Tongue (tissue), 2 donors: ENCODE data around the gene AR. TPM values are rescaled to one million over a fixed set of nuclear protein-coding genes. Genes with fewer than 3 reads are reported as not detected.
"Not testable (repeated sequence)": the region's sequence is repeated elsewhere in the genome, so short reads cannot be mapped to it uniquely, and the experiment has no call there.

Experiments
- DNase-seq: peaks from one replicate; pipeline ENCODE4 v3.0.0-alpha.2; 2015
- total RNA-seq: library from RNA; depleted of rRNA; stranded (reverse); fragments of >200 nt; gene quantifications from one replicate; pipeline ENCODE4 v1.2.3, GENCODE V29; 2014

Gene AR
- total RNA-seq, 1 donor from 2014 or later, result 9.3 TPM

DNA sequence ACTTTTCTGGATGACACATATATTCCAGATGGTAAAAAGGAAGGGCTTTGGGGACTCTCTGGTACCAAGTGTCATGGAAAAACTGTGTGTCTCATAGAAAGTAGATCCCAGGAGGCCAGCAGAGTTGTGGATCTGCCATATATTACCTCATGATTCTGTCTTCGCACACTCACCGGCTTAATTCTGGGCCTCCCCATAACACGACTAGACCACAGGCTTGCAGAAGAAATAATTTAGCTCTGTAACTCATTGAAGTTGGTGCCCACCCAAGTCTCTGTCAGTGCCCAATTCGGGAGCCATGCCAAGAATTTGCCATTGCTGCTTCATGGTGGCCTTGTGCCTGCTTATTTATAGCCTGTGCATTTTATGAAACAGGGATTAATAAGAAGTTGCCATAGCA is 104.5 kb downstream of the AR start:
- DNase-seq, result no peak

DNA sequence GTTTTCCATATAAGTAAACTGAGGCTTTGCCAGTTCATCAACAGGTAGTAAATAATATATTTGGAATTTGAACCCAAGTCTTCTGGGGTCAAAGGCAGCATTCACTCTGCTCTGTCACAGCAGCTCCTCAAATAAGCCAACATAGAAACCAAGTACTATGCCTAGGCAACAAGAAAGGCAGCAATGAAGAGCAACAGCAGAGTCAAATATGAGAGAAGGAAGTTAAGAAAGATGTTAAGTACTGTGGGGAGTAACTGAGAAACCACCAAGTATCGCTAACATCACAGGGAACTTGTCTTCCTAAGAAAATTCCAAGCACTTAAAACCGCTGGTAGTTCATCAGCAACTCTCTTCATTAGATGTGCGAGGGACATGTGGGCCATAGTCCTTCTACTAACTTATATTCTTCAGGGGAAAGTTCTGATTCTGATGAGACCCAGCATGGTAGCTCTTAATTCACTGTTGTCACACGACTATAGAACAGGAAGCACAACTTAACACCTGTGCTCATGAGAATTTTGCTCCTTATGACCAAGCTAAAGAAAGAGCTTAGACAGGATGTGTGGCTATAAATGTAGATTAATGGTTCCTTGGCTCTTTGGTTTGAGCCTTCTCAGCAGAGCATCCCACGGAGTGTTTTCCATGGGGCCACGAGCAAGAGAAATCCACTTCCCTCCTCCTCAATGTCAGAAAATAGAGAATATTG is 107.8 kb downstream of the AR start:
- DNase-seq, result no peak

DNA sequence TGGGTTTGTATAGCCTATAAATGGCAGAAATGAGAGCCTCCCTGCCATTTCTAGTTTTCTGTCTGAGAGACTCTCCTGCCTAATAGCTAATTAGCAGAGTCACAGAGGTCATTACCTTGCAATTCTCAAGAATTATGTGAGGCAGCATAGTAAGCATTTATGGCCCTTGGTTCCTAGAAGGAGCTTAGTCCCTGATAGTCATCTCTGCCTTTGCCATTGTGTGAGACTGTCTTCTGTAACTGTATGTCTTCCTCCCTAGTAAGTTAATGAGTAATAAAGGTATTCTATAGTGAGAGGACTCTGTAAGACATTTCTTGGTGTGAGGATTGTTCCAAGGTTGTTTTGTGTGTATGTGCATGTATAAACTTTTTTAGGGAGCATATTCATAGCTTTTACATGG is 108.7 kb downstream of the AR start:
- no peak for DNase-seq

DNA sequence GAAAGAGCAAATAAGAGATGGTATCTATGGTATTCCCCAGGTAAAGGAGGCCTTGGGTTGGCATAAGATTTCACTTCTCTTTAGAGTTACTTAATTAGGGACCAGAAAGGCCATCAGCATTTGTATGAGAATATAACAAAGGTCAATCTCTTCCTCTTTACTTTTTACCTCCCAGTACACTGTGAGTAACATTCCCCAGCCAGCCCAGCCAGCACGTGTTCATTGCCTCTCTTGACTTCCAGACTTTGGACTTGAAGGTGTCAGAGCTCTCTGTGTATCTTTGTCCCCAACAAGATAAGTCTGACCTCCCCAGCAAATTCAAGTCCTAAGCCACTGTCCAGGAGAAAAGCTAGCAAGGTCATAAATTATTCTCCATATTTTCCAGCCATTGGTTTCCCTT is 110.5 kb downstream of the AR start:
- DNase-seq, result no peak

DNA sequence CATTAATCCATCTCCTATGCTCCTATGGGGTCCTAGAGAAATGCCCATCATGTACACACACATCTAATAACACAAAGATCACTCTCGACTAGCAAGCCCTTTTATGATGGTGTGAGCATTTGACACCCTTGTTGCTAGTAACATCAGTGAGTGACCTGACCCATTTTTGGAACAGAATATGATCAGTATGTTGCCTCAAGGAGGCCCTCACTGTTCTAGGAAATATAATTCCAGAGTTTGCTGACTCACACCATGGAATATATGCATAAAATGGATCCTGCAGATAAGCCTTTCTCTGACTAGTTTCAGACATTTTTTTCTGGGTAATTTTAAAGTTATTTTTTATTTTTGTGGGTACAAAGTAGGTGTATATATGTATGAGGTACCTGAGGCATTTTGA is 121.8 kb downstream of the AR start:
- no peak for DNase-seq

DNA sequence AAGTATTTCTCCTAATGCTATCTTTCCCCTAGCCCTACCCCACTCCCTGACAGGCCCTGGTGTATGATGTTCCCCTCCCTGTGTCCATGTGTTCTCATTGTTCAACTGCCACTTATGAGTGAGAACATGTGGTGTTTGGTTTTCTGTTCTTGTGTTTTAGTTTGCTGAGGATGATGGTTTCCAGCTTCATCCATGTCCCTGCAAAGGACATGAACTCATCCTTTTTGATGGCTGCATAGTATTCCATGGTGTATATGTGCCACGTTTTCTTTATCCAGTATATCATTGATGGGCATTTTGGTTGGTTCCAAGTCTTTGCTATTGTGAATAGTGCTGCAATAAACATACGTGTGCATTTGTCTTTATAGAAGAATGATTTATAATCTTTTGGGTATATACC is 126.9 kb downstream of the AR start:
- not testable (repeated sequence) for DNase-seq

DNA sequence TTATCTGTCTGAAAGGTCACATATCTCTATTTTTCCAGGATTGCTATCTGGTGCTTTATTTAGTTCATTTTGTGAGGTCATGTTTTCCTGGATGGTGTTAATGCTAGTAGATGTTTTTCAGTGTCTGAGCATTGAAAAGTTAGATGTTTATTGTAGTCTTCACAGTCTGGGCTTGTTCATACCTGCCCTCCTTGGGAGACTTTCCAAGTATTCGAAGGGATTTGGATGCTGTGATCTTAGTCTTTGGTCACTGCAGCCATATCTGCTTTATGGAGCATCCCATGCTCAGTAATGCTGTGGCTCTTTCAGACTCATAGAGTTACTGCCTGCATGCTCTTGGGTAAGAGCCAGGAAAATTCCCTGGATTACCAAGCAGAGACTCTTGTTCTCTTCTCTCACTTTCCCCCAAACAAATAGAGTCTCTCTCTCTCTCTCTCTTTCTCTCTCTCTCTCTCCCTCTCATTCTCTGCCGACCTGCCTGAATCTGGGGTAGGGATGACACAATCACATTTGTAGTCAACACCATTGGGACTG is 130.0 kb downstream of the AR start:
- DNase-seq, result no peak

DNA sequence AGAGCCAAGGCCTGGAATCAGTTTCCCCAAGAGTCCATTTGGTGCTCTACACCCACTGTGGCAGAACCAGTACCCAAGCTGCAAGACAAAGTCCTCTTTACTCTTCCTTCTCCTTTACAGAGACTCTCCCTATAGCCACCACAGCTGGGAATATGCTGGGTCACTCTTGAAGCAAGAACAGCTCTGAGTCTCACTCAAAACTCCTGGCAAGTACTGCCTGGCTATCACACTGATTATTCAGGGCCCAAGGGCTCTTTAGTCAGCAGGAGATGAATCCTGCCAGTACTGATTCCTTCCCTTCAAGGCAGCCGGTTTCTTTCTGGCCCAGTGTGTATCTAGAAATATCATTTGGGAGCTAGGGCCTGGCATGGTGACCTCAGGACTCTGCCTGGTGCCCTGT is 130.9 kb downstream of the AR start:
- DNase-seq, result no peak

DNA sequence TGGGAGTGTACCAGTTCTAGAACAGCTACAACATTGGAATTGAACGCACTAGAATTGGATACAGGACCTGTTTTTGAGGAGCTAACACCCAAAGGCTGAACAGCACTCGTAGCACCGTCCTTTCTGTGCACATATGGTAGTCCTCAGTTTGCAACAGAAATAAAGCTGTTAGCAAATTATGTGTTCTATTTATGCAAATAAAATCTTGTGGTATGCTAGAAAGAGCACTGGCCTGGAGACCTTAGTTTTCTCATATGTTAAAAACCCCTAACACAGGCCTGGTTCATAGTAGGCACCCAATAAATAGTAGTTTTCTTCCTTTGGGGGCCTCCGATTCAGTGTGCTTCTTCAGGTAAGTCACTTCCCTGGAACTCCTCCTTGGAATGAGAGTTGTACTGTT is 140.3 kb downstream of the AR start:
- no peak for DNase-seq

DNA sequence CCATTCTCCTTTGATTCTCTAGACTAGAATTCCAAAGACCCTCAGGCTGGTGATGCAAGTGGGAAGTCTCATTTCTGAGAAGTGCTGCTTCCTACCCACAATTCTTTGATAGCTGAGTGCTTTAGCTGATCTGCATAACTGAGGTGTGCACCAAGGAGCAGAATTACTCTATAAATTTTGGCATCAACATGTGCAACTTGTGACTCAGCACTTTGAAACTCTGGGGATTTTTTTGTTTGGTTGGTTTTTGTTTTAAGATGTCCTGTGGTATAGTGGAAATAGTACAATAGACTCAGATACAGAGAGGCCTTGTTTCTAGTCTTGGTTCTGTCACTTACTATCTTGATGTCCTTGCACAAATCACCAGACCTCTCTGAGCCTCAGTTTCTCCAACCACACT is 148.4 kb downstream of the AR start:
- no peak for DNase-seq

DNA sequence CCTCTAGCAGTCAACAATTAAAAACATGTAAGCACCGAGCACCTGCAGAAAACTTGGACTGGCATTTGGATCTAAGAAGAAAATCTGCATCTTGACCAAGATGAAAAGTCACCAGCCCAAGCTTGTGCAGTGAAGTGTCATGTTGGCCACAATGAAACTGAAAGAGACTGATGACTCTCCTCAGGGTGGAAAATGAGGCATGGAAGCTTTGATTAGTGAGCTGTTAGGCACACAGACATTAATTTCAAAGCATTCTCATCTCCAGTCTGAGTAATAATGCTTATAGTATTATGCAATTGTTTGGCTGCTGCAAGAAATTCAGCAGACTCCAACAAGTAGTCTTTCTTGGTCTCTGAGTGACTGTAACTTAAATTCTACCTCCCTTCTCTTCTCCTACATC is 150.1 kb downstream of the AR start:
- no peak for DNase-seq

DNA sequence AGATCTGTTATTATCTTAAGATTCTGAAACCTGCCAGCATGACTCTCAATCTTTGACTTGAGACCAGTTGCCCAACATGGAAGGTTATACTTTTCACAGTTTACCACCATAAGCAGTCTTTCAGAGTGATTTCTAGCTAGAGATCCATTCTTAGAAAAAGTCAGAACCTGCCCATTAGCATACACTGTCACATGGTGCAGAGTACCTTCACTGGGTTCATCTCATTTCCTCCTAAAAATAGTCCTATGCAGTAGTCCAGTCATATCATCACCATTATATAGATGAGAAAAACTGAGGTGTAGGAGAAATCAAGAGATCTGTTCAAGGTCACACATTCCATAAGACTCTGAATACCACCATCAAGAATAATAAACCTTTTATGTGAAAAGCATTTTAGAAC is 153.6 kb downstream of the AR start:
- DNase-seq, result no peak

DNA sequence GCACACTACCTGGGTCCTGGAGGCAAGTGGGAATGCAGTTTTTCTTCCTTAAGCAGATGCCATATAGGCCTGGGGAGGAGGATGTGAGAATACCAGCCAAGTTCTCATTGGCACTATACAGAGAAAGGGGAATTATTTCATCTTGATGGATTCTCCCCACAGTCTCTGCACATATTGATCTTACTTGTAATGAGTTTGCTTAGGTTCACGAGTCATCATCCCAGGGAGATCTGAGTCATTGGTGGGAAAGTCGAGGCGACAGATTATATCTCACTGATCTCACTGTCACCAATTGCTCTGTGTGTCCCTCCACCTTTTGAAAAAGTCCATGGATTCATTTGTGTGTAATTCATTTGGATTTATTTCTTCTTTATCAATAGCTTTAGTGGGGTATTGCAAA is 156.8 kb downstream of the AR start:
- no peak for DNase-seq

DNA sequence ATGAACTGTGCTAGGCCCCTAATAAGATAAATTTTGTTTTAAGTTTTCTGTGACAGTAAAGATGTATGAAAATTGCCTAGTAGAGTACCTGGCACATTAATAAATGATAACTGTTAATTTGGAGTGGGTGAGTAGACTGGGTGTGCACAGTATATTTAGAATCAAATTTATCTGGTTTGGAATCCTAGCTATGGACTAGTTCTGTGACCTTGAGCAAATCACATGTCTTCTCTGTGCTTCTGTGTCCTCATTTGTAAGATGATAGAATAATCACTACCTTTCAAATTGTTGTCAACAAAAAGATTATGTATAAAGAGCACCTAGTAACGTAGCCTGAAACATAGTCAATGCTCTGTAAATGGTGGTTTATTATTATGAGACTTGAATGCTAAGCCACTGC is 170.2 kb downstream of the AR start:
- DNase-seq, result no peak

DNA sequence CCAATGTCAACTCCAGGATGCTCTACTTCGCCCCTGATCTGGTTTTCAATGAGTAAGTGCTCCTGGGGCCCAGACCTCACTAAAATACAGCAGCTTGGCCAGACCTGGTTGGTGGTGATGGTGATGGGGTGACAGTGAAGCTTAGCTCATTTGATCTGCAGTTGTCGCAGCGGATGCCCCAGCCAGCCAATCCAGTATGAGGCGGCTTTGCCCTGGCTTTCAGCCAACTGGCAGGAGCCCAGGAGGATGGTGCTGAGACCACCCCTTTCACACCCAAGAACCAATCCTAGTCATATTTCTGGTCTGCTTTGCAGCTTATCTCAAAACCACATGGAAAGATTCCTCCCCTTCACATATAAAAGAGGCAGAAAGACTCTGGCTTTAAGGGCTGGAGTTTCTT is 173.8 kb downstream of the AR start:
- DNase-seq, result no peak

DNA sequence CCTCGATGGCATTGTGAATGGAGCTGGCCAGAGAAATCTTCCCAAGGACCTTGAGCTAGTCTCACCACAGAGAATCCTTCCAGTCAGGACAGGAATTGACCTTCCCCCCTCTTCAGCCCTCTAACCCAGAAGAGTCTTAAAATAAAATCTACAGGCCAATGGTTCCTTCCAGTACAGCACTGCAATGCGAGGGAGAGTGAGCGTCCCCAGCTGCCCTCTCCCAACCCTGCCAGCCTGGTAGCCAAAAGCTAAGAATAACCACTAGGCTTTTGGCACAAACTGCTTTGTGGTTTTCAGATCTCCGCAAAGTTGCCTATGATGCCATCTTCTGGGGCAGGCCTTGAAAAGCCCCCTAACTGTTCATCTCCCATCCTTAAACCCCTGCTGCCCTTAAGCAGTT is 175.1 kb downstream of the AR start:
- DNase-seq, result no peak

DNA sequence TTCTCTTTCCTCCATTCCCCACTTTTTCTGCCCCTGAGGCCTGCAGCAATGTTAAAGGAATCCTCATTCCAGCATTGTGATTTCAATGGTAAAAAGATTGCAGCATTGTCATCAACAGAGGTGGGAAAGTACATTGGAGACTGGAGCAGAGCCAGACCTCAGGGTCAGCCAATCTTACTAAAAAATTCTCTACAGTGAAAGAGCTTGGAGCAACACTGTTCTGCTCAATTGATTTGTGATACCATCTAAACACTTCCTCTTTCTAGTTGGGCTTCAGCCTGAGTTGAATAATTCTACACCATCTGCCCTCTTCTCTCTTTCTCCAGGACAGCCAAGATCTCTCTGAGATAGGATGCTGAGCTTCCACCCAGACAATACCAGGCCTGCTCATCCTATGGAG is 176.5 kb downstream of the AR start:
- no peak for DNase-seq

DNA sequence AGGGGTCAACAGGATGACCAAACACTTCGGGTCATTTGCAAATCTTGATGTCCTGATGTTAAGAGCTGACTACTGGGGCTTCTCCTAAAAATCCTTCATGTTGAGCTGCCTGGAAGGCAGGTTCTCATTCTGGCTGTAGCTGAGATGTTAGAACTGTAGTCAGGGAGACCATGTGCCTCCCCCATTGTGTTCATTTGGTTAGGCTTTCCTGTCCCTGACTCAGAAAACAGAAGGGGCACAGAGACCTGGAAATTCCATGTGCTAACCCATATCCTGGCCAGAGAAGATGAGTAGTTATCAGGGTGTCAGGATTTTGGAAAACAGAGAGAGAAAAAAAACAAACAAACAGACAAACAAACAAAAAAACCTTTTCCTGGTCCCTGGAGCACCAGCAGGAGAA is 177.5 kb downstream of the AR start:
- DNase-seq, result no peak

DNA sequence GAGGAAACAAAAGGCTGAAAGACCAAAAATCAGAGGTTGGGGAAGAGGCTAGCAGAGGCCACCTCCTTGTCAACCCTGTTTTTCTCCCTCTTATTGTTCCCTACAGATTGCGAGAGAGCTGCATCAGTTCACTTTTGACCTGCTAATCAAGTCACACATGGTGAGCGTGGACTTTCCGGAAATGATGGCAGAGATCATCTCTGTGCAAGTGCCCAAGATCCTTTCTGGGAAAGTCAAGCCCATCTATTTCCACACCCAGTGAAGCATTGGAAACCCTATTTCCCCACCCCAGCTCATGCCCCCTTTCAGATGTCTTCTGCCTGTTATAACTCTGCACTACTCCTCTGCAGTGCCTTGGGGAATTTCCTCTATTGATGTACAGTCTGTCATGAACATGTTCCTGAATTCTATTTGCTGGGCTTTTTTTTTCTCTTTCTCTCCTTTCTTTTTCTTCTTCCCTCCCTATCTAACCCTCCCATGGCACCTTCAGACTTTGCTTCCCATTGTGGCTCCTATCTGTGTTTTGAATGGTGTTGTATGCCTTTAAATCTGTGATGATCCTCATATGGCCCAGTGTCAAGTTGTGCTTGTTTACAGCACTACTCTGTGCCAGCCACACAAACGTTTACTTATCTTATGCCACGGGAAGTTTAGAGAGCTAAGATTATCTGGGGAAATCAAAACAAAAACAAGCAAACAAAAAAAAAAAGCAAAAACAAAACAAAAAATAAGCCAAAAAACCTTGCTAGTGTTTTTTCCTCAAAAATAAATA is 179.9 kb downstream of the AR start:
- DNase-seq, result no peak

DNA sequence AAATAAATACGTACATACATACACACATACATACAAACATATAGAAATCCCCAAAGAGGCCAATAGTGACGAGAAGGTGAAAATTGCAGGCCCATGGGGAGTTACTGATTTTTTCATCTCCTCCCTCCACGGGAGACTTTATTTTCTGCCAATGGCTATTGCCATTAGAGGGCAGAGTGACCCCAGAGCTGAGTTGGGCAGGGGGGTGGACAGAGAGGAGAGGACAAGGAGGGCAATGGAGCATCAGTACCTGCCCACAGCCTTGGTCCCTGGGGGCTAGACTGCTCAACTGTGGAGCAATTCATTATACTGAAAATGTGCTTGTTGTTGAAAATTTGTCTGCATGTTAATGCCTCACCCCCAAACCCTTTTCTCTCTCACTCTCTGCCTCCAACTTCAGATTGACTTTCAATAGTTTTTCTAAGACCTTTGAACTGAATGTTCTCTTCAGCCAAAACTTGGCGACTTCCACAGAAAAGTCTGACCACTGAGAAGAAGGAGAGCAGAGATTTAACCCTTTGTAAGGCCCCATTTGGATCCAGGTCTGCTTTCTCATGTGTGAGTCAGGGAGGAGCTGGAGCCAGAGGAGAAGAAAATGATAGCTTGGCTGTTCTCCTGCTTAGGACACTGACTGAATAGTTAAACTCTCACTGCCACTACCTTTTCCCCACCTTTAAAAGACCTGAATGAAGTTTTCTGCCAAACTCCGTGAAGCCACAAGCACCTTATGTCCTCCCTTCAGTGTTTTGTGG is 180.7 kb downstream of the AR start:
- DNase-seq, result no peak

DNA sequence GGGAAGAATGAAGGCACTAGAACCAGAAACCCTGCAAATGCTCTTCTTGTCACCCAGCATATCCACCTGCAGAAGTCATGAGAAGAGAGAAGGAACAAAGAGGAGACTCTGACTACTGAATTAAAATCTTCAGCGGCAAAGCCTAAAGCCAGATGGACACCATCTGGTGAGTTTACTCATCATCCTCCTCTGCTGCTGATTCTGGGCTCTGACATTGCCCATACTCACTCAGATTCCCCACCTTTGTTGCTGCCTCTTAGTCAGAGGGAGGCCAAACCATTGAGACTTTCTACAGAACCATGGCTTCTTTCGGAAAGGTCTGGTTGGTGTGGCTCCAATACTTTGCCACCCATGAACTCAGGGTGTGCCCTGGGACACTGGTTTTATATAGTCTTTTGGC is 181.7 kb downstream of the AR start:
- no peak for DNase-seq

DNA sequence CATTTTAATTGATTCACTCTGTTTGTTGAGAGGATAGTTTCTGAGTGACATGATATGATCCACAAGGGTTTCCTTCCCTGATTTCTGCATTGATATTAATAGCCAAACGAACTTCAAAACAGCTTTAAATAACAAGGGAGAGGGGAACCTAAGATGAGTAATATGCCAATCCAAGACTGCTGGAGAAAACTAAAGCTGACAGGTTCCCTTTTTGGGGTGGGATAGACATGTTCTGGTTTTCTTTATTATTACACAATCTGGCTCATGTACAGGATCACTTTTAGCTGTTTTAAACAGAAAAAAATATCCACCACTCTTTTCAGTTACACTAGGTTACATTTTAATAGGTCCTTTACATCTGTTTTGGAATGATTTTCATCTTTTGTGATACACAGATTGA is 182.2 kb downstream of the AR start:
- DNase-seq, result no peak

DNA sequence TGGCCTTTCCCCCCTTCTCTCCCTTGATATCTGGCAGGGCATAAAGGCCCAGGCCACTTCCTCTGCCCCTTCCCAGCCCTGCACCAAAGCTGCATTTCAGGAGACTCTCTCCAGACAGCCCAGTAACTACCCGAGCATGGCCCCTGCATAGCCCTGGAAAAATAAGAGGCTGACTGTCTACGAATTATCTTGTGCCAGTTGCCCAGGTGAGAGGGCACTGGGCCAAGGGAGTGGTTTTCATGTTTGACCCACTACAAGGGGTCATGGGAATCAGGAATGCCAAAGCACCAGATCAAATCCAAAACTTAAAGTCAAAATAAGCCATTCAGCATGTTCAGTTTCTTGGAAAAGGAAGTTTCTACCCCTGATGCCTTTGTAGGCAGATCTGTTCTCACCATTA is 183.8 kb downstream of the AR start:
- no peak for DNase-seq
